ENCODE data around the gene HS3ST1.

DNA sequence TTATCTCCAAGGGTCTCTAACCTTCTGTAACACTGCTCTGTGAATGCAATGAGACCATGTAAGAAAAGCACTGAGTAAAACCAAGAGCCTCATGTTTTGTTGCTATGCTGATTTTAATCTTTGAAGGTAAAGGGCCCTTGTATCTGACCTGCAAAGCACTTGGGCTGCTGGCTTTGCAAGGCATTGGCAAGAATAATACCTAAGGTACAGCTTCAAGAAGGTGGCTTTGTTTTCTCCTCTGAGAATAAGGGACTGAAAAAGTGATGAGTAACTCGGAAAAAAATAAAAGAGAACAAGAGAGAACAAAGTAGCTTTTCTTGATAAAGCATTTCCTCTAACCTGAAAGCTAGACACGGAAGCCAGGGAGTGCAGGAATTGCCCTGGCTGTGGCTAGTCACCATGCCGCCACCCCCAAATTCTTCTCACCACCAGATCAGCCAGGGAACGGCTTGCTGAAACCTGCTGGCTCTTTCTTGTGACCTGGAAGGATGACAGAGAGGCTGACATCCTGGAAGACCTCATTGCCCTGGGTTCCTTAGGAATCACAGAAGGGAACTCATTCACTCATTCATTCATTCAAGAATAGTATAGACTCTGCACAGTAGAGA, 41.8 kb upstream of the HS3ST1 start:
- no peak for TF ChIP-seq EZH2phosphoT487 (IDR thresholded peaks at IDR 0.05; ENCODE audit: borderline replicate concordance)
- TF ChIP-seq, protein P1, sequence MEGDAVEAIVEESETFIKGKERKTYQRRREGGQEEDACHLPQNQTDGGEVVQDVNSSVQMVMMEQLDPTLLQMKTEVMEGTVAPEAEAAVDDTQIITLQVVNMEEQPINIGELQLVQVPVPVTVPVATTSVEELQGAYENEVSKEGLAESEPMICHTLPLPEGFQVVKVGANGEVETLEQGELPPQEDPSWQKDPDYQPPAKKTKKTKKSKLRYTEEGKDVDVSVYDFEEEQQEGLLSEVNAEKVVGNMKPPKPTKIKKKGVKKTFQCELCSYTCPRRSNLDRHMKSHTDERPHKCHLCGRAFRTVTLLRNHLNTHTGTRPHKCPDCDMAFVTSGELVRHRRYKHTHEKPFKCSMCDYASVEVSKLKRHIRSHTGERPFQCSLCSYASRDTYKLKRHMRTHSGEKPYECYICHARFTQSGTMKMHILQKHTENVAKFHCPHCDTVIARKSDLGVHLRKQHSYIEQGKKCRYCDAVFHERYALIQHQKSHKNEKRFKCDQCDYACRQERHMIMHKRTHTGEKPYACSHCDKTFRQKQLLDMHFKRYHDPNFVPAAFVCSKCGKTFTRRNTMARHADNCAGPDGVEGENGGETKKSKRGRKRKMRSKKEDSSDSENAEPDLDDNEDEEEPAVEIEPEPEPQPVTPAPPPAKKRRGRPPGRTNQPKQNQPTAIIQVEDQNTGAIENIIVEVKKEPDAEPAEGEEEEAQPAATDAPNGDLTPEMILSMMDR (conservative IDR thresholded peaks at IDR 0.05; ENCODE audit: low read length) = no peak

All from Loucy (cell line).